Rectal smooth muscle tissue (tissue), 1 donor: ENCODE measurements around the gene MYBPC1.
"Not testable (repeated sequence)": the region's sequence is repeated elsewhere in the genome, so short reads cannot be mapped to it uniquely, and the experiment has no call there.

Experiments used
- H3K27ac ChIP-seq: one replicate; pipeline ENCODE4 v1.7.0; 2013; ENCODE audit warnings: low read depth, low read length, inconsistent platforms
- H3K27me3 ChIP-seq: one replicate; pipeline ENCODE4 v1.7.0; 2013; ENCODE audit warnings: low read length; ENCODE audit not compliant: control insufficient read depth, insufficient read depth
- H3K36me3 ChIP-seq: one replicate; pipeline ENCODE4 v1.7.0; 2013; ENCODE audit warnings: low read length; ENCODE audit not compliant: control insufficient read depth, insufficient read depth
- H3K4me1 ChIP-seq: one replicate; pipeline ENCODE4 v1.7.0; 2013; ENCODE audit warnings: low read length; ENCODE audit not compliant: control insufficient read depth, insufficient read depth
- H3K4me3 ChIP-seq: one replicate; pipeline ENCODE4 v1.7.0; 2013; ENCODE audit warnings: low read length
- H3K9ac ChIP-seq: one replicate; pipeline ENCODE4 v1.7.0; 2013; ENCODE audit warnings: low read length

The MYBPC1 gene

GRCh38 chr12:101594700-101595099 lies at the start of gene MYBPC1:
Gene MYBPC1, plus strand, starts transcription at chr12:101594971. Its CDS starts 100 bp downstream, at chr12:101595071.
- no peak within 1 kb of the TSS for H3K4me3 ChIP-seq
- H3K27ac ChIP-seq: no peak within 1 kb of the TSS
- no peaks in the 10 kb centered on the region for H3K36me3 ChIP-seq
- H3K9ac ChIP-seq: no peak within 1 kb of the TSS
- H3K27me3 ChIP-seq: no peaks in the 10 kb centered on the region
- H3K4me1 ChIP-seq: no peaks in the 10 kb centered on the region

GRCh38 chr12:101551362-101552114 lies 43.2 kb upstream of the MYBPC1 start:
- Histone ChIP-seq H3K36me3 (no peaks in the 10 kb centered on the region), H3K9ac (no peak overlapping the region), H3K4me3 (no peak overlapping the region), H3K27ac (no peak overlapping the region), H3K27me3 (no peaks in the 10 kb centered on the region), H3K4me1 (no peaks in the 10 kb centered on the region)

GRCh38 chr12:101552277-101552676 lies 42.5 kb upstream of the MYBPC1 start:
- no peaks in the 10 kb centered on the region for H3K27me3 ChIP-seq
- H3K27ac ChIP-seq: no peak overlapping the region
- H3K4me1 ChIP-seq: no peaks in the 10 kb centered on the region
- H3K36me3 ChIP-seq: no peaks in the 10 kb centered on the region
- H3K9ac ChIP-seq: no peak overlapping the region
- no peak overlapping the region for H3K4me3 ChIP-seq

GRCh38 chr12:101557094-101557493 lies 37.7 kb upstream of the MYBPC1 start:
- Histone ChIP-seq H3K4me3 (no peak overlapping the region), H3K27me3 (no peaks in the 10 kb centered on the region), H3K4me1 (no peaks in the 10 kb centered on the region), H3K36me3 (no peaks in the 10 kb centered on the region), H3K9ac (no peak overlapping the region), H3K27ac (no peak overlapping the region)

- not testable (repeated sequence) for H3K27ac ChIP-seq, H3K9ac ChIP-seq, H3K4me1 ChIP-seq, H3K36me3 ChIP-seq, H3K27me3 ChIP-seq, H3K4me3 ChIP-seq
Observed at GRCh38 chr12:101558726-101559125, 36.0 kb upstream of the MYBPC1 start.

GRCh38 chr12:101563212-101563611 lies 31.6 kb upstream of the MYBPC1 start:
- Histone ChIP-seq H3K9ac (no peak overlapping the region), H3K36me3 (no peaks in the 10 kb centered on the region), H3K4me3 (no peak overlapping the region), H3K27me3 (no peaks in the 10 kb centered on the region), H3K4me1 (no peaks in the 10 kb centered on the region), H3K27ac (no peak overlapping the region)

GRCh38 chr12:101564912-101565311 lies 29.9 kb upstream of the MYBPC1 start:
- no peak overlapping the region for H3K4me3 ChIP-seq
- H3K4me1 ChIP-seq: no peaks in the 10 kb centered on the region
- H3K27ac ChIP-seq: no peak overlapping the region
- H3K27me3 ChIP-seq: no peaks in the 10 kb centered on the region
- H3K36me3 ChIP-seq: no peaks in the 10 kb centered on the region
- H3K9ac ChIP-seq: no peak overlapping the region

GRCh38 chr12:101566318-101566717 lies 28.5 kb upstream of the MYBPC1 start:
- Histone ChIP-seq H3K4me3 (no peak overlapping the region), H3K27me3 (no peaks in the 10 kb centered on the region), H3K36me3 (no peaks in the 10 kb centered on the region), H3K9ac (no peak overlapping the region), H3K4me1 (no peaks in the 10 kb centered on the region), H3K27ac (no peak overlapping the region)

- no peaks in the 10 kb centered on the region for H3K36me3 ChIP-seq
- no peaks in the 10 kb centered on the region for H3K4me1 ChIP-seq
- no peak overlapping the region for H3K4me3 ChIP-seq
- H3K27me3 ChIP-seq: no peaks in the 10 kb centered on the region
- H3K9ac ChIP-seq: no peak overlapping the region
- no peak overlapping the region for H3K27ac ChIP-seq
Observed at GRCh38 chr12:101567918-101568317, 26.9 kb upstream of the MYBPC1 start.

- Histone ChIP-seq H3K27ac (no peak overlapping the region), H3K4me1 (no peaks in the 10 kb centered on the region), H3K36me3 (no peaks in the 10 kb centered on the region), H3K27me3 (no peaks in the 10 kb centered on the region), H3K4me3 (no peak overlapping the region), H3K9ac (no peak overlapping the region)
Observed at GRCh38 chr12:101570047-101570446, 24.7 kb upstream of the MYBPC1 start.

- no peak overlapping the region for H3K27ac ChIP-seq
- H3K36me3 ChIP-seq: no peaks in the 10 kb centered on the region
- H3K4me1 ChIP-seq: no peaks in the 10 kb centered on the region
- no peak overlapping the region for H3K9ac ChIP-seq
- H3K4me3 ChIP-seq: no peak overlapping the region
- no peaks in the 10 kb centered on the region for H3K27me3 ChIP-seq
Observed at GRCh38 chr12:101571105-101571504, 23.7 kb upstream of the MYBPC1 start.

- H3K9ac ChIP-seq: no peak overlapping the region
Observed at GRCh38 chr12:101573743-101574142, 21.0 kb upstream of the MYBPC1 start.

GRCh38 chr12:101578417-101578816 lies 16.4 kb upstream of the MYBPC1 start:
- Histone ChIP-seq H3K27ac (no peak overlapping the region), H3K4me1 (no peaks in the 10 kb centered on the region), H3K9ac (no peak overlapping the region), H3K27me3 (no peaks in the 10 kb centered on the region), H3K36me3 (no peaks in the 10 kb centered on the region), H3K4me3 (no peak overlapping the region)

More at GRCh38 chr12:101573743-101574142, 21.0 kb upstream of the MYBPC1 start:
- no peak overlapping the region for H3K27ac ChIP-seq
- H3K27me3 ChIP-seq: no peaks in the 10 kb centered on the region
- no peaks in the 10 kb centered on the region for H3K36me3 ChIP-seq
- H3K4me3 ChIP-seq: no peak overlapping the region
- no peaks in the 10 kb centered on the region for H3K4me1 ChIP-seq
